GM21576 (cell line): ENCODE data around the gene HELZ.

Experiments
- ATAC-seq: cut with Tn5 transposase; IDR thresholded peaks from one replicate; pipeline ENCODE4 v1.9.1; 2021; ENCODE audit warnings: mild to moderate bottlenecking, moderate library complexity; ENCODE audit not compliant: unreplicated experiment

Gene HELZ

GRCh38 chr17:67196422-67196821, 48.6 kb downstream of the HELZ start:
- ATAC-seq = no peak

- ATAC-seq = no peak
Observed at GRCh38 chr17:67194134-67194533, 50.9 kb downstream of the HELZ start.

- no peak for ATAC-seq
Observed at GRCh38 chr17:67187927-67188326, 57.1 kb downstream of the HELZ start.

DNA sequence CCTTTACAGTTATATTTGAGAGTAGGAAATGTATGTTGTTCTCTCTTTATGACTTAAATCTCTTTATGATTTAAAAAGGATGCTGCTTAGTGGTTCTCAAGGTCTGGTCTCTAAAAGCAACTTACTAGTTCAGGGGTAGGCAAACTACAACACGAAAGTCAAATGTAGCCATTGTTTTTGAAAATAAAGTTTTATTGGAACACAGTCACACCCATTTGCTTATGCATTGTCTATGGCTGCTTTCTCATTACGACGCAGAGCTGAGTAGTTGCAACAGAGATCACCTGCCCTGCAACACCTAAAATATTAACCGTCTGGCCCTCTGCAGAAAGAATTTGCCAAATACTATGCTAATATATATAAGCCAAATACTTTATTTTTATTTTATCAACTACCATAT, 58.2 kb downstream of the HELZ start:
- ATAC-seq = no peak

DNA sequence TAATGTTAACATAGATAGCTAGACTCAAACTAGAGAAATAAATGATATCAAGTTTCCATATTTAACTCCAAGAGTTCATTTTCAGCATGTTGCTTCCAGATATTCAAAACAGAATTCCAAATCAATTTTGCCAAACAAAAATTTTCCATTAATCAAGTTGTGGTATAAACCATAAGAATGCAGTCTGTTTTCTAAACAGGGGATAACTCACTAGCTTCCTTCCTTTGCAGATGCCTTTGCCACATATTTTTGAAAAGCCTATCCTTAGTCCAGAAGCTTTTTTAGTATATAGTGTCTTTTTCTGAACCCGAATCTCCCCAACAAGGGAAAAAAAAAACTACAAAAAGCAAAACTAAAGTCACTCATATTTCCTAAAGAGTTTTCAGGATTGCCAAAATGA, 61.5 kb downstream of the HELZ start:
- no peak for ATAC-seq

- no peak for ATAC-seq
Observed at GRCh38 chr17:67181825-67182224, 63.2 kb downstream of the HELZ start.

DNA sequence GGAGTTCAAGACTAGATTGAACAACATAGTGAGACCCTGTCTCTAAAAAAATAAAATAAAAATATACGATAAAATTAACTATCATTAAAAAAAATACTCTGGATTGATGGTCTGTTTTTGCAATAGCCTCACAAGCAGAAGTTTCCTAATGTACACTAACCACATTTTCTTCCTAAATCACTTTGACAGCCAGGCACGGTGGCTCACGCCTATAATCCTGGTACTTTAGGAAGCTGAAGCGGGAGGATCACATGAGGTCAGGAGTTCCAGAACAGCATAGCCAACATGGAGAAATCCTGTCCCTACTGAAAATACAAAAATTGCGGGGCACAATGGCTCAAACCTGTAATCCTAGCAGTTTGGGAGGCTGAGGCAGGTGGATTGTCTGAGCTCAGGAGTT, 64.7 kb downstream of the HELZ start:
- ATAC-seq = no peak

- no peak for ATAC-seq
Observed at GRCh38 chr17:67178555-67178954, 66.4 kb downstream of the HELZ start.

GRCh38 chr17:67177732-67178131, 67.3 kb downstream of the HELZ start:
- no peak for ATAC-seq

DNA sequence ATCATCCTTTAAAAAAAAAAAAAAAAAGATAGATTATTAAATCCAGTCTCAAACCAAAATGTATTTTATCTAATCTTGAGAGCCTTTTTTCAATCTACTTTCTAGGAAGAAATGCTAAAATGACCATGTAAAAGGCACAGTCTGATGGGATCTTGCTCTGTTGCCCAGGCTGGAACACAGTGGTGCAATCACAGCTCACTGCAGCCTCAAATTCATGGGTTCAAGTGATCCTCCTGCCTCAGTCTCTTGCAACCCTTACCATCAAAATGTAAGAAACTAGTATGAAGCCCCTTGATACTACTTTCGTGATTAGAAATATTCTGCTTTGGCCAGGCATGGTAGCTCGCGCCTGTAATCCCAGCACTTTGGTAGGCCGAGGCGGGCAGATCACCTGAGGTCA, 70.8 kb downstream of the HELZ start:
- no peak for ATAC-seq

DNA sequence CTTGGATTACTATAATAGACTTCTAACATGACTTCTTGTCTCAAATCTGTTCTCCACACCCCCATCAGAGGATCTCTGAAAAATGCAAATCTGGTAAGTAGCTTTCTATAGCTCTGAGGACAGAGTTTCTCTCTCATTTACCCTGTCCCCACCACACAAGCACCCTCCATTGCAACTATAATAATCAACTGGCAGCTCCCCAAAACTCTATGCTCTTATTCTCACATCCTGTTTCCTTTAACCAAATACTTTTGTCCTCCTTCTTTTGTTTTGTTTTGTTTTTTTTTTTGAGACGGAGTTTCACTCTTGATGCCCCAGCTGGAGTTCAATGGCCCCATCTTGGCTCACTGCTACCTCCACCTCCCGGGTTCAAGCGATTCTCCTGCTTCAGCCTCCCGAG, 73.4 kb downstream of the HELZ start:
- ATAC-seq = peak; percentile 96

GRCh38 chr17:67168496-67168895, 76.5 kb downstream of the HELZ start:
- no peak for ATAC-seq

GRCh38 chr17:67165201-67165600, 79.8 kb downstream of the HELZ start:
- ATAC-seq = no peak

- no peak for ATAC-seq
Observed at GRCh38 chr17:67164302-67164701, 80.7 kb downstream of the HELZ start.

DNA sequence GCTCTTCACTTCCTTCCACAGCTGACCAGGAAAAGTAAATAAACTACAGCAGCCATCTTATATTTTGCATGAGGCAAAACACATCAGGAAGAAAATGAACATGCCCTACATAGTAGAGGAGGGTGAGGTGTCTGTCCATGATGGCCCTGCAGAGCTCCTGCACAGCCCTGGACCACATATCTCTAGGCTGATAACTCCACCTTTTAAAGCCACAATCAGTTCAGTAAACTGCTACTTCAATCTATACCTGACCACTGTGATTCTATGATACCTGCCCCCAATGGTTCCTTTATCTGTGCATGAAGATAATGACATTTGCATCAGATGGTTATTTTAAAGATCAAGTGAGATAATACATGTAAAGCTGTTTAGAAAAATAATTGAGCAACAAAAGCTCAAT, 82.2 kb downstream of the HELZ start:
- ATAC-seq = no peak

GRCh38 chr17:67161573-67161972, 83.4 kb downstream of the HELZ start:
- no peak for ATAC-seq

- ATAC-seq = no peak
Observed at GRCh38 chr17:67160791-67161190, 84.2 kb downstream of the HELZ start.

DNA sequence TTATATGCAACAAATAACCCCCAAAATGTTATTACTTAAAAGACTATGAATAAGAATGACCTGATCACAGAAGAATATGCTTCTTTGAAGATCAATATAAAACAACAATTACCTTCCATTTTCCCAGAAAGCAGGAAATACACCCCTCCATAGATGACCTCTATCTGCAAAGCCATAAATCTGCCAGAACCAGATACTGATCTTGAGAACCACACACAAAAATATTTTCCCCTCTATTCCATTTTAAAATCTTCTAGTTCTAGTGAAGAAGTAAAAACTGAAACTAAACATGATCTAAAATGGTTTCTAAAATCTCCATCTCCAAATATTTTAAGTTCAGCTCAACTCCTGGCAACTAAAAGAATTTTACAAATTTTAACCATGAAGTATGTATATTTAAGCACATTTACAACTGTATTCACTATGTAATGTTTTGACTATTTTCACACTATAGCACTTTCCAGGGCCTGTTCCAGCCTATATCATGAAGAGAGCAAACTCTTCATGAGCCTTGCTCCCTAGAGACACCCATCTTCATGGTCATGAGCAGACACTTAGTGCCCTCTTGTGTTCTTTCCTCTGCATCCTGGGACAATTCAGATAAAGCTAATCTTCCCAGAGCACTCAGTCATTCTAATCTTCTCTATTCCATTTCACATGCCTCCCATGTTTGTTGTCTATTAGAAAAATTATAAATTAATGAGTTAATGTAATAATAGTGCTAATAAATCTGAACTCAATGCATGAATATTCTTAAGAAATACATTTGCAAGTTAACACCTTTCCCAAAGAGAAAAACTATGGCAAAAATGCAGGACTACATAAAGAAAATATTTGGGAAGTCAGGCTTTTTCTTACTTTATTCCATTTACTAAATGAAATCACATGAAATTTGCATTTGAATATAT, 87.0 kb downstream of the HELZ start:
- no peak for ATAC-seq

DNA sequence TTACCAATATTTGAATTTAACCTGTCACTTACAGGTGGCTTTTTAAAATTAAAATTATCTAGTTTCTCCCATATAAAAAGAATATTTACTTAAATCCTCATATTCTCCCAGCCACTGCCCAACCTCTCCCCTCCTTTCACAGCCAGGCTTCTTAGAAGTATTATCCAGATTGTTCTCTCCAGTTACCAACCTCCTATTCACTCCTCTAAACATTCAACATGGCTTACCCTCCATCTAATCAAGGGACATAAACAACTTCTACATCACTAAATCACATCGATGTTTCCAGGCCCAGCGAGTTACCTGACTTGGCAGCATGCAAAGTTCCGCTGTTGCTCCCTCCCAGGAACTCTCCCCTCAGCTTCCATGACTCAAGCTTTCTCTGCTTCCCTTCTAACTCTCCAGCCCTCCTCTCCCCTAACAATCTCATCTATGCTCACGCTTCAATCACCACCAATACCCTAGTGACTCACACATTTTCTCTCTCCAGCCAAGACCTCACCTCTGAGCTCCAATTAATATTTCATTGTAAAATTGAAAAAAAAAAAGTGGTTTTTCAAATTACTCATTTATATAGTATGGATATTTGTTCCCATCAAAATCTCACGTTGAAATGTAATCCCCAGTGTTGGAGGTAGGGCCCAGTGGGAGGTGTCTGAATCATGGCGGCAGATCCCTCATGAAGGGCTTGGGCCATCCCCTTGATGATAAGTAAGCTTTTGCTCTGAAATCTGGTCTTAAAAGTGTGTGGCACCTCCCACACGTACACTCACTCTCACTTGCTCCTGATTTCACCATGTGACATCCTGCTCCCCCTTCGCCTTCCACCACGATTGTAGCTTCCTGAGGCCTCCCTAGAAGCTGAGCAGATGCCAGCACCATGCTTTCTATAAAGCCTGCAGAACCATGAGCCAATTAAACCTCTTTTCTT, 88.5 kb downstream of the HELZ start:
- no peak for ATAC-seq

DNA sequence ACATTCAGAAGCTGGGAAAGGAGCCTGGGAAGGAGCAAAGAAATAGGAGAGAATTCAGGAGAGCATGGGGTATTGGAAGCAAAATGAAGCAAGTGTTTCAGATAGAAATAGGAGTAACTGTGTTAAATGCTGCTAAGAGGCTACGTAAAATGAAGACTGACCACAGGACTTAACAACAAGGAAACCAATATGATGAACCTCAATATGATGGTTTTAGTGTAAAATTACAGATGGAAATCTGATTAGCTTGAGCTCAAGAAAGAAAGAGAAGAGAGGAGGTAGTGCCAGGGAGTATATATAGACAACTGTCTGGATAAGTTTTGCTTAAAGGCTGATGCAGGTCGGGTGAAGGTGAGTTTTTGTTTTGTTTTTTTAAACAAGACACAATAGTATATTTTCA, 92.2 kb downstream of the HELZ start:
- ATAC-seq = no peak

- no peak for ATAC-seq
Observed at GRCh38 chr17:67151717-67152116, 93.3 kb downstream of the HELZ start.

DNA sequence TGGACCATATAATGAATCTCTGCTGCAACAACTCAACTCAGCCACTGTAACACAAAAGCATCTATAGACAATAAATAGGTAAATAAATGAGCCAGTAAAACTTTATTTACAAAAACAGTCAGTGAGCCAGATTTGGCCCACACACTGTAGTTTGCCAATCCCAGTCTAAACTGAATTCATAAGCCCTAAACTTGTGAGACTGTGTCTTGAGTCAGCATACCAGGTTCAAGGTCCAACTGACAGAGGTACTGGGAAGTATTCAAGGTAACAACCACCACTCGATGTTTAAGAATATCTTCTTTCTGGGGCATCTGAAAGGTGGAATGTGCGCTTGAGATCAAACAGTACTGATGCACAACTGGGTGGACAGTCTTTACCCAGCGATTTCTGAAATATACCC, 94.2 kb downstream of the HELZ start:
- ATAC-seq = no peak
